HEK293 (cell line): Measurements from ENCODE around the gene KCNS1.

ENCODE experiments used
- CTCF ChIA-PET: fragments of 350-600 bp; formaldehyde crosslinking; extraction: SDS; loops from one replicate; lab custom pipeline; 2021; ENCODE audit warnings: antibody characterized with exemption; lab: Yijun Ruan, JAX
- POLR2A ChIA-PET: fragments of 300-600 bp; formaldehyde crosslinking; extraction: SDS; loops from one replicate; lab custom pipeline; 2020; ENCODE audit warnings: antibody characterized with exemption, inconsistent platforms; lab: Yijun Ruan, JAX
- H3K27ac ChIP-seq: fragments of 200-500 bp; sonication (Bioruptor generic); 2 replicates; pipeline ENCODE4 v1.5.1; 2014; ENCODE audit warnings: low read depth, low read length, control low read depth, inconsistent platforms; ENCODE audit errors: extremely low read depth
- H3K36me3 ChIP-seq, 2 experiments: fragments of 200-500 bp in 1 of 2; sonication (Bioruptor generic) in 1 of 2; 1 replicate in 1 of 2; 2 replicates in 1 of 2; pipeline ENCODE4 v1.5.1; 2014 to 2017; ENCODE audit warnings: inconsistent platforms in 2 of 2, low read length in 2 of 2; ENCODE audit not compliant: control insufficient read depth in 2 of 2, insufficient read depth in 1 of 2
- H3K4me1 ChIP-seq: fragments of 200-500 bp; sonication (Bioruptor generic); 2 replicates; pipeline ENCODE4 v1.5.1; 2014; ENCODE audit warnings: mild to moderate bottlenecking, low read length, inconsistent platforms; ENCODE audit not compliant: control insufficient read depth, insufficient read depth
- H3K4me3 ChIP-seq: 2 replicates; pipeline ENCODE4 v1.5.1; 2011; ENCODE audit warnings: low read depth, mild to moderate bottlenecking, control low read depth, low read length, moderate library complexity
- H3K9me3 ChIP-seq: fragments of 200-500 bp; sonication (Bioruptor generic); 2 replicates; pipeline ENCODE4 v1.5.1; 2014; ENCODE audit warnings: low read depth, low read length, inconsistent platforms; ENCODE audit not compliant: control insufficient read depth, insufficient read depth
- FEZF1 ChIP-seq: fragments of 450-650 bp; formaldehyde crosslinking; IDR thresholded peaks from 2 replicates; pipeline ENCODE4 v1.5.1; 2016; ENCODE audit warnings: missing biosample characterization, missing genetic modification characterization
- ZFHX2 ChIP-seq: fragments of 450-650 bp; formaldehyde crosslinking; conservative IDR thresholded peaks from 2 replicates; pipeline ENCODE4 v1.5.1; 2016; ENCODE audit warnings: missing biosample characterization, missing genetic modification characterization
- ZIC2 ChIP-seq: fragments of 450-650 bp; formaldehyde crosslinking; IDR thresholded peaks from 2 replicates; pipeline ENCODE4 v1.5.1; 2016; ENCODE audit warnings: missing biosample characterization, missing genetic modification characterization
- ZNF169 ChIP-seq: fragments of 450-650 bp; formaldehyde crosslinking; IDR thresholded peaks from 2 replicates; pipeline ENCODE4 v1.5.1; 2016; ENCODE audit warnings: missing biosample characterization, missing genetic modification characterization
- ZNF214 ChIP-seq: fragments of 450-650 bp; formaldehyde crosslinking; IDR thresholded peaks from 2 replicates; pipeline ENCODE4 v1.5.1; 2017; ENCODE audit warnings: missing biosample characterization, mild to moderate bottlenecking, missing genetic modification characterization, borderline replicate concordance
- ZNF239 ChIP-seq: fragments of 450-650 bp; formaldehyde crosslinking; IDR thresholded peaks from 2 replicates; pipeline ENCODE4 v1.5.1; 2016; ENCODE audit warnings: missing biosample characterization, missing genetic modification characterization
- ZNF311 ChIP-seq: fragments of 450-650 bp; formaldehyde crosslinking; IDR thresholded peaks from 2 replicates; pipeline ENCODE4 v1.5.1; 2017; ENCODE audit warnings: missing biosample characterization, missing genetic modification characterization, borderline replicate concordance
- ZNF335 ChIP-seq: fragments of 450-650 bp; formaldehyde crosslinking; conservative IDR thresholded peaks from 2 replicates; pipeline ENCODE4 v1.5.1; 2016; ENCODE audit warnings: missing biosample characterization, missing genetic modification characterization
- ZNF394 ChIP-seq: fragments of 450-650 bp; formaldehyde crosslinking; IDR thresholded peaks from 2 replicates; pipeline ENCODE4 v1.5.1; 2016; ENCODE audit warnings: missing biosample characterization, missing genetic modification characterization, mild to moderate bottlenecking, moderate library complexity, borderline replicate concordance
- ZNF433 ChIP-seq: fragments of 450-650 bp; formaldehyde crosslinking; IDR thresholded peaks from 2 replicates; pipeline ENCODE4 v1.5.1; 2016; ENCODE audit warnings: missing biosample characterization, missing genetic modification characterization, low read depth
- ZNF449 ChIP-seq: fragments of 450-650 bp; formaldehyde crosslinking; IDR thresholded peaks from 2 replicates; pipeline ENCODE4 v1.5.1; 2017; ENCODE audit warnings: missing biosample characterization, mild to moderate bottlenecking, missing genetic modification characterization, moderate library complexity
- ZNF558 ChIP-seq: fragments of 450-650 bp; formaldehyde crosslinking; IDR thresholded peaks from 2 replicates; pipeline ENCODE4 v1.5.1; 2016; ENCODE audit warnings: missing biosample characterization, missing genetic modification characterization
- ZNF704 ChIP-seq: fragments of 450-650 bp; formaldehyde crosslinking; IDR thresholded peaks from 2 replicates; pipeline ENCODE4 v1.5.1; 2016; ENCODE audit warnings: missing biosample characterization, missing genetic modification characterization
- ZNF76 ChIP-seq: fragments of 450-650 bp; formaldehyde crosslinking; IDR thresholded peaks from 2 replicates; pipeline ENCODE4; 2016; ENCODE audit warnings: low read depth, missing biosample characterization, missing genetic modification characterization, borderline replicate concordance
- ZNF792 ChIP-seq: fragments of 450-650 bp; formaldehyde crosslinking; IDR thresholded peaks from 2 replicates; pipeline ENCODE4 v1.5.1; 2016; ENCODE audit warnings: missing biosample characterization, missing genetic modification characterization
- TF ChIP-seq, protein P1 (sequence below): fragments of 450-650 bp; formaldehyde crosslinking; IDR thresholded peaks from 2 replicates; pipeline ENCODE4 v1.5.1; 2016; ENCODE audit warnings: missing biosample characterization, missing genetic modification characterization
- TF ChIP-seq, protein P2 (sequence below): fragments of 450-650 bp; formaldehyde crosslinking; IDR thresholded peaks from 2 replicates; pipeline ENCODE4 v1.5.1; 2016; ENCODE audit warnings: missing biosample characterization, missing genetic modification characterization
- TF ChIP-seq, protein P3 (sequence below): fragments of 450-650 bp; formaldehyde crosslinking; IDR thresholded peaks from 2 replicates; pipeline ENCODE4 v1.5.1; 2016; ENCODE audit warnings: missing biosample characterization, missing genetic modification characterization

Gene KCNS1

DNA sequence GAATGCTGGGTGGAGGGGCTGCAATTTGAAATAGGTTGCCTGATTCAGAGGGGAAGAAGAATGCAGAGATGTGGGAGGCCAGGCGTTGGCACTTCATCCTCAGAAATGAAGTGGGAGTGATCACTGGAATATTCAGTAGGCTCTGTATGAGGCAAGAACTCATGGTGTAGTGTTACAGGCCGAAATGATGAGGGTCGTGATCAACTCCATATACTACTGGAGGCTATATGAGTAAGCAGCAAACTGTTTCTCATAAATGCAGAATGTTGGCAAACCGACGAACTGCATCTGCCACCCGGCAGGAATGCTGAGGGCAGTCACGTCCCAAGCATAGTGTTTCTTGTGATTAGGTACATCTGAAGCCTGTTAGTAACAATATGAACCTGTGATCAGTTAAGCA is 12.7 kb downstream of the KCNS1 start:
- H3K4me1 ChIP-seq = no peaks in the 10 kb centered on the region
- H3K27ac ChIP-seq = no peak overlapping the region
- H3K9me3 ChIP-seq = no peaks in the 10 kb centered on the region
- CTCF ChIA-PET = no interaction called here
- peaks cover 0 to 6% of the 10 kb centered on the region in 2 experiments; a peak in 1 of 3 replicates for H3K36me3 ChIP-seq
- TF ChIP-seq ZFHX2 (peak; percentile 76), ZNF169 (no peak), ZNF239 (tag by site-specific recombination) (no peak), ZNF558 (no peak)
- POLR2A ChIA-PET = no interaction called here
- H3K4me3 ChIP-seq = no peak overlapping the region

DNA sequence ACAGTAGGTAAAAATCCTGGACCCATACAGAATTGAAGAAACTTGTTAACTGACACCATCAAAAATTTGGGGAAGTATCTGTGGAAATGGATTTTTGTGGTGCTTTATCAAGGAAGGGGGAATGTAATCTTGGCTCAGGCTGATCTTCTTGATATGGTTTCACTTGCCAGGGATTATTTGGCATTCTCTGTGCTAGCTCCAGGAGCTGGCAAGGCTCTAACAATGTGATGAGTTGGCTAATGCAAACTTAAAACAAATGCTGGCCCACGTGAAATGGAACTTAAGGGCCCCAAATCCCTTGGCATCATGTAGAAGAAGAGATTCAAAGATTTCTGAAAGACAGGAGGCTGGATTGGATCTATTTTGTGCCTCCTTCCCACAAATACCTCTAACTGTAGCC is 13.1 kb downstream of the KCNS1 start:
- TF ChIP-seq ZNF449 (no peak), ZNF76 (tag by site-specific recombination) (no peak), ZNF214 (tag by site-specific recombination) (no peak), FEZF1 (tag by site-specific recombination) (no peak), ZNF311 (tag by site-specific recombination) (no peak), ZNF394 (no peak), ZIC2 (tag by site-specific recombination) (no peak), ZNF792 (tag by site-specific recombination) (no peak), ZNF433 (no peak), ZNF335 (tag by site-specific recombination) (no peak), ZNF704 (tag by site-specific recombination) (no peak)
- TF ChIP-seq, protein P1, sequence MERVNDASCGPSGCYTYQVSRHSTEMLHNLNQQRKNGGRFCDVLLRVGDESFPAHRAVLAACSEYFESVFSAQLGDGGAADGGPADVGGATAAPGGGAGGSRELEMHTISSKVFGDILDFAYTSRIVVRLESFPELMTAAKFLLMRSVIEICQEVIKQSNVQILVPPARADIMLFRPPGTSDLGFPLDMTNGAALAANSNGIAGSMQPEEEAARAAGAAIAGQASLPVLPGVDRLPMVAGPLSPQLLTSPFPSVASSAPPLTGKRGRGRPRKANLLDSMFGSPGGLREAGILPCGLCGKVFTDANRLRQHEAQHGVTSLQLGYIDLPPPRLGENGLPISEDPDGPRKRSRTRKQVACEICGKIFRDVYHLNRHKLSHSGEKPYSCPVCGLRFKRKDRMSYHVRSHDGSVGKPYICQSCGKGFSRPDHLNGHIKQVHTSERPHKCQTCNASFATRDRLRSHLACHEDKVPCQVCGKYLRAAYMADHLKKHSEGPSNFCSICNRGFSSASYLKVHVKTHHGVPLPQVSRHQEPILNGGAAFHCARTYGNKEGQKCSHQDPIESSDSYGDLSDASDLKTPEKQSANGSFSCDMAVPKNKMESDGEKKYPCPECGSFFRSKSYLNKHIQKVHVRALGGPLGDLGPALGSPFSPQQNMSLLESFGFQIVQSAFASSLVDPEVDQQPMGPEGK (tag by site-specific recombination) = no peak
- TF ChIP-seq, protein P2, sequence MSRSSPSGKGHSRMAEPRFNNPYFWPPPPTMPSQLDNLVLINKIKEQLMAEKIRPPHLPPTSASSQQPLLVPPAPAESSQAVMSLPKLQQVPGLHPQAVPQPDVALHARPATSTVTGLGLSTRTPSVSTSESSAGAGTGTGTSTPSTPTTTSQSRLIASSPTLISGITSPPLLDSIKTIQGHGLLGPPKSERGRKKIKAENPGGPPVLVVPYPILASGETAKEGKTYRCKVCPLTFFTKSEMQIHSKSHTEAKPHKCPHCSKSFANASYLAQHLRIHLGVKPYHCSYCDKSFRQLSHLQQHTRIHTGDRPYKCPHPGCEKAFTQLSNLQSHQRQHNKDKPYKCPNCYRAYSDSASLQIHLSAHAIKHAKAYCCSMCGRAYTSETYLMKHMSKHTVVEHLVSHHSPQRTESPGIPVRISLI (tag by site-specific recombination) = no peak
- TF ChIP-seq, protein P3, sequence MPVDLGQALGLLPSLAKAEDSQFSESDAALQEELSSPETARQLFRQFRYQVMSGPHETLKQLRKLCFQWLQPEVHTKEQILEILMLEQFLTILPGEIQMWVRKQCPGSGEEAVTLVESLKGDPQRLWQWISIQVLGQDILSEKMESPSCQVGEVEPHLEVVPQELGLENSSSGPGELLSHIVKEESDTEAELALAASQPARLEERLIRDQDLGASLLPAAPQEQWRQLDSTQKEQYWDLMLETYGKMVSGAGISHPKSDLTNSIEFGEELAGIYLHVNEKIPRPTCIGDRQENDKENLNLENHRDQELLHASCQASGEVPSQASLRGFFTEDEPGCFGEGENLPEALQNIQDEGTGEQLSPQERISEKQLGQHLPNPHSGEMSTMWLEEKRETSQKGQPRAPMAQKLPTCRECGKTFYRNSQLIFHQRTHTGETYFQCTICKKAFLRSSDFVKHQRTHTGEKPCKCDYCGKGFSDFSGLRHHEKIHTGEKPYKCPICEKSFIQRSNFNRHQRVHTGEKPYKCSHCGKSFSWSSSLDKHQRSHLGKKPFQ (tag by site-specific recombination) = no peak
- TF ChIP-seq, all 188 proteins: peak for 0
- CTCF ChIA-PET = no interaction called here
- no peaks in the 10 kb centered on the region for H3K9me3 ChIP-seq
- POLR2A ChIA-PET = no interaction called here
- no peak overlapping the region for H3K4me3 ChIP-seq
- no peaks in the 10 kb centered on the region for H3K4me1 ChIP-seq
- no peak overlapping the region for H3K27ac ChIP-seq
- peaks cover 0 to 6% of the 10 kb centered on the region in 2 experiments; a peak in 1 of 3 replicates for H3K36me3 ChIP-seq
